Trophoblast cell (in vitro differentiated cells and primary cell): ENCODE data around the gene ETS2.

ENCODE experiments used
- DNase-seq, 2 donors: peaks; one replicate each; pipeline ENCODE4 v3.0.0-alpha.2; 2016
- H2AFZ ChIP-seq: 2 replicates; pipeline ENCODE4 v1.6.1; 2013; ENCODE audit warnings: low read length, moderate library complexity, mild to moderate bottlenecking; ENCODE audit not compliant: insufficient read depth, poor library complexity
- H2AK5ac ChIP-seq: 2 replicates; pipeline ENCODE4 v1.6.1; 2013; ENCODE audit warnings: mild to moderate bottlenecking, low read length
- H2BK120ac ChIP-seq: 2 replicates; pipeline ENCODE4 v1.6.1; 2013; ENCODE audit warnings: low read length, mild to moderate bottlenecking, moderate library complexity; ENCODE audit not compliant: insufficient read depth, poor library complexity
- H2BK12ac ChIP-seq: 2 replicates; pipeline ENCODE4 v1.6.1; 2013; ENCODE audit warnings: mild to moderate bottlenecking, low read length, moderate library complexity
- H2BK5ac ChIP-seq: 2 replicates; pipeline ENCODE4 v1.6.1; 2013; ENCODE audit warnings: low read length, low read depth, moderate library complexity, mild to moderate bottlenecking; ENCODE audit not compliant: poor library complexity
- H3K14ac ChIP-seq: 2 replicates; pipeline ENCODE4 v1.6.1; 2013; ENCODE audit warnings: mild to moderate bottlenecking, low read length
- H3K18ac ChIP-seq: 2 replicates; pipeline ENCODE4 v1.6.1; 2013; ENCODE audit warnings: mild to moderate bottlenecking, low read length
- H3K23ac ChIP-seq: 2 replicates; pipeline ENCODE4 v1.6.1; 2013; ENCODE audit warnings: low read length
- H3K27ac ChIP-seq: 2 replicates; pipeline ENCODE4 v1.5.1; 2013; ENCODE audit warnings: low read depth, mild to moderate bottlenecking, inconsistent platforms, low read length, moderate library complexity
- H3K27me3 ChIP-seq: 2 replicates; pipeline ENCODE4 v1.6.1; 2013; ENCODE audit warnings: inconsistent platforms, mild to moderate bottlenecking, low read length, moderate library complexity; ENCODE audit not compliant: insufficient read depth
- H3K36me3 ChIP-seq, 2 experiments: 1 replicate in 1 of 2; 2 replicates in 1 of 2; pipeline ENCODE4 v1.6.1; 2013; ENCODE audit warnings: low read length in 2 of 2, mild to moderate bottlenecking in 2 of 2, moderate library complexity in 1 of 2; ENCODE audit not compliant: insufficient read depth in 2 of 2, control insufficient read depth in 1 of 2
- H3K4ac ChIP-seq: 2 replicates; pipeline ENCODE4 v1.6.1; 2013; ENCODE audit warnings: low read depth, mild to moderate bottlenecking, low read length, moderate library complexity
- H3K4me1 ChIP-seq, 2 experiments: 1 replicate in 1 of 2; 2 replicates in 1 of 2; pipeline ENCODE4 v1.6.1; 2013; ENCODE audit warnings: low read length in 2 of 2, mild to moderate bottlenecking in 2 of 2, moderate library complexity in 1 of 2; ENCODE audit not compliant: insufficient read depth in 2 of 2, control insufficient read depth in 1 of 2
- H3K4me2 ChIP-seq: 2 replicates; pipeline ENCODE4 v1.6.1; 2013; ENCODE audit warnings: inconsistent platforms, mild to moderate bottlenecking, low read length, moderate library complexity
- H3K4me3 ChIP-seq: 2 replicates; pipeline ENCODE4 v1.5.1; 2013; ENCODE audit warnings: mild to moderate bottlenecking, low read depth, low read length, inconsistent platforms
- H3K79me1 ChIP-seq: one replicate; pipeline ENCODE4 v1.6.1; 2013; ENCODE audit warnings: low read length
- H3K79me2 ChIP-seq: 2 replicates; pipeline ENCODE4 v1.6.1; 2013; ENCODE audit warnings: low read length, mild to moderate bottlenecking; ENCODE audit not compliant: control insufficient read depth, insufficient read depth, poor library complexity
- H3K9ac ChIP-seq: 2 replicates; pipeline ENCODE4 v1.6.1; 2013; ENCODE audit warnings: mild to moderate bottlenecking, low read length
- H3K9me3 ChIP-seq: 2 replicates; pipeline ENCODE4 v1.6.1; 2013; ENCODE audit warnings: low read depth, mild to moderate bottlenecking, control low read depth, inconsistent platforms, low read length; ENCODE audit not compliant: insufficient read depth
- H4K12ac ChIP-seq: 2 replicates; pipeline ENCODE4 v1.6.1; 2013; ENCODE audit warnings: low read depth, mild to moderate bottlenecking, low read length, moderate library complexity
- H4K8ac ChIP-seq: 2 replicates; pipeline ENCODE4 v1.6.1; 2013; ENCODE audit warnings: low read depth, mild to moderate bottlenecking, low read length, moderate library complexity
- H4K91ac ChIP-seq: one replicate; pipeline ENCODE4 v1.6.1; 2013; ENCODE audit warnings: low read depth, mild to moderate bottlenecking, low read length, moderate library complexity
- WGBS: extraction: QIAGEN DNeasy Blood & Tissue Kit; methylation state at CpG from one replicate; pipeline ENCODE4 v1.1.7; 2013; ENCODE audit warnings: missing lambda C conversion rate; ENCODE audit not compliant: insufficient read length, insufficient coverage; ENCODE audit errors: extremely low coverage; 5-methylcytosine and 5-hydroxymethylcytosine counted together

ETS2 gene

DNA sequence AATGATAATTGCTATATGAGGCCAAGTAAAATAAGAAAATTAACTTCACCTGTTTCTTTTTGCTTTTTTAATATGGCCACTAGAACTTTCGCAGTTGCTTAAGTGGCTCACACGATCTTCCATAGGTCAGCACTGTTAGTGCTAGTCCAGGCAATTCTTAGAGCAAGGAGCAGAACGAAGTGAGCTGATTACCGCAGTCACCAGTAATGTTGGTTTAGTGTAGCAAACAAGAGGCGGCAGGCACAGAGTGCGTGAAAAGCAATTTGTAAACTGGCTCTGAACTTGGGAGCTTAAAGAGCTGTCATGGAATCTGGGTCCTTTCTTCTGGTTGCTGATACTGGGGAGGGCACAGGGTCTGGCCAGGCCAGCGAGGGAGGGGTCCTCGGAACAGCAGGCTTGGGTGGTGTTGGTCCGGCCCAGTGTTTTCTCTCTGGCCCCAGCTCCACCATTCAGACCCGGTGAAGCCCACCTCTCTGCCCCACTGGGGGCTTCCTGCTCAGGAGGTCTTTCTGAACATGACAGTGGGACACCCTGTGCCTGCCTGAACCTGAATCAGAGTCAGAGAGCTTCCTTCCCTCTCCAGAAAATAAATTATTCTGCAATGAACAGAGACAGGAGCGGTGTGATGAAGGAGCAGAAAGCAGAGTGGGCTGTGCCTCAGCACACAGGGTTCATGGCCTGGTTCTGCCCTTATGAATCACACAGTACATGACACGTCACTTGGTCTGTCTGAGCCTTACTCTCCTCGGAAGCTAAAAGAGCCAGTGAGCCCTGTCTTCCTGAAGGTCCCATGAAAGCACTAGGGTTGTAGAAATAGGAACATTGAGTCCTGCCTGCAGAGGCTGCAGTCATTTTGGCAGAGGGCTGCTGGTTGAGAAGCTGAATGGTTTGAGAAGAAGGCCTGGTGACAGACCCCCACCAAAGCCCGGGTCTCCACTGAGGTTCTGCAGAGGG is 11.9 kb downstream of the ETS2 start:
- Histone ChIP-seq H3K27me3 (no peaks in the 10 kb centered on the region), H3K9ac (no peak overlapping the region), H3K4me2 (no peak overlapping the region), H4K8ac (no peak overlapping the region), H3K4me1 (peaks cover 9 to 17% of the 10 kb centered on the region in 2 experiments), H2AK5ac (no peak overlapping the region), H3K4ac (no peak overlapping the region), H3K18ac (no peak overlapping the region), H4K12ac (no peak overlapping the region), H3K79me2 (no peaks in the 10 kb centered on the region), H2BK120ac (no peak overlapping the region), H2BK5ac (peak overlapping the region; percentile 9), H2AFZ (no peak overlapping the region), H3K9me3 (no peaks in the 10 kb centered on the region), H3K36me3 (peaks cover 53 to 71% of the 10 kb centered on the region in 2 experiments), H2BK12ac (peak overlapping the region; percentile 29), H3K4me3 (no peak overlapping the region), H3K27ac (no peak overlapping the region), H3K14ac (no peak overlapping the region), H3K79me1 (peaks cover 8% of the 10 kb centered on the region), H4K91ac (peak overlapping the region; percentile 23), H3K23ac (no peak overlapping the region)
- no CpG with 5 or more reads among the region's 14 CpGs for WGBS
- peak in 1 of 2 donors; percentile 40 for DNase-seq

DNA sequence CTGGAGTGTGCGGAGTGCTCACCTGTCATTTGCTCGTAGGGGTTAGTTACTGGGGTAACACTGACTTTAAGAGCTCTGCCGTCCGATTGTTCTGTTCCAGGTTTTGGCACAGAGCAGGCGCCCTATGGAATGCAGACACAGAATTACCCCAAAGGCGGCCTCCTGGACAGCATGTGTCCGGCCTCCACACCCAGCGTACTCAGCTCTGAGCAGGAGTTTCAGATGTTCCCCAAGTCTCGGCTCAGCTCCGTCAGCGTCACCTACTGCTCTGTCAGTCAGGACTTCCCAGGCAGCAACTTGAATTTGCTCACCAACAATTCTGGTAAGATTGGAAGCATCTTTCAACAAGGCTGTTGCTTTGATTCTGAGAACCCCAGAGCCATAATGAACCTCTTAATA is 12.6 kb downstream of the ETS2 start:
- Histone ChIP-seq H3K14ac (no peak overlapping the region), H2BK5ac (no peak overlapping the region), H3K23ac (no peak overlapping the region), H3K79me2 (no peaks in the 10 kb centered on the region), H2BK12ac (no peak overlapping the region), H3K4me3 (no peak overlapping the region), H2AK5ac (no peak overlapping the region), H3K4me2 (no peak overlapping the region), H3K4ac (no peak overlapping the region), H4K8ac (no peak overlapping the region), H4K12ac (no peak overlapping the region), H3K27ac (no peak overlapping the region), H4K91ac (no peak overlapping the region), H3K4me1 (peaks cover 9 to 17% of the 10 kb centered on the region in 2 experiments), H3K9ac (no peak overlapping the region), H3K79me1 (peaks cover 8% of the 10 kb centered on the region), H3K9me3 (no peaks in the 10 kb centered on the region), H3K36me3 (peaks cover 55 to 74% of the 10 kb centered on the region in 2 experiments), H2AFZ (no peak overlapping the region), H3K18ac (no peak overlapping the region), H2BK120ac (no peak overlapping the region), H3K27me3 (no peaks in the 10 kb centered on the region)
- WGBS: no CpG with 5 or more reads among the region's 11 CpGs
- DNase-seq: no peak

DNA sequence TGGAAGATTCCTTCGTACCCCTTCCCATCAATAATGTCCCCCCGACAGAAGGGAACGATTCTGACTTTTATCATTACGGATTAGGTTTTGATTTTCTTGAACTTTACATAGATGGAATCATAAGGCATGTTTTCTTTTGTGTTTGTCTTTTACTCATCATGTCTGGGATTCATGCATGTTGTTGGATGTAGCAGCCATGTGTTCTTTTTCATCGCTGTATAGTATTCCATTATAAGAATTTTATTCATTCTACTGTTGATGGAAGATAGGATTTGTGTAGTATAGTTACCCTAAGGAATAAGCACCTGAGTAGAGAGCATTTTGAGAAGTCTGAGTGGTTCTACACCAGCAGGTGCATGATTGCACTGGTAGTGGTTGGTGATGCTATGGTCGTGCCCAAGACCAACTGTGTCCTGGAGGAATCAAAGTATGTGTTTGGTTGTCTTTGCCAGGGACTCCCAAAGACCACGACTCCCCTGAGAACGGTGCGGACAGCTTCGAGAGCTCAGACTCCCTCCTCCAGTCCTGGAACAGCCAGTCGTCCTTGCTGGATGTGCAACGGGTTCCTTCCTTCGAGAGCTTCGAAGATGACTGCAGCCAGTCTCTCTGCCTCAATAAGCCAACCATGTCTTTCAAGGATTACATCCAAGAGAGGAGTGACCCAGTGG is 13.5 kb downstream of the ETS2 start:
- no peak overlapping the region for H3K4me3 ChIP-seq
- H2AFZ ChIP-seq: no peak overlapping the region
- H3K9me3 ChIP-seq: no peaks in the 10 kb centered on the region
- no peak overlapping the region for H3K4me2 ChIP-seq
- no peak overlapping the region for H3K9ac ChIP-seq
- peak overlapping the region; percentile 16 for H2BK120ac ChIP-seq
- no peaks in the 10 kb centered on the region for H3K27me3 ChIP-seq
- no peak overlapping the region for H2AK5ac ChIP-seq
- peaks cover 54 to 72% of the 10 kb centered on the region in 2 experiments for H3K36me3 ChIP-seq
- H3K4me1 ChIP-seq: peaks cover 9 to 16% of the 10 kb centered on the region in 2 experiments
- H2BK12ac ChIP-seq: peak overlapping the region; percentile 41
- H3K27ac ChIP-seq: peak overlapping the region; percentile 71
- H3K14ac ChIP-seq: peak overlapping the region; percentile 16
- H4K12ac ChIP-seq: no peak overlapping the region
- peak overlapping the region; percentile 6 for H3K18ac ChIP-seq
- no peak overlapping the region for H4K8ac ChIP-seq
- no peak for DNase-seq
- H3K23ac ChIP-seq: no peak overlapping the region
- H4K91ac ChIP-seq: peak overlapping the region; percentile 33
- no peaks in the 10 kb centered on the region for H3K79me2 ChIP-seq
- peaks cover 8% of the 10 kb centered on the region for H3K79me1 ChIP-seq
- peak overlapping the region; percentile 4 for H2BK5ac ChIP-seq
- WGBS: no CpG with 5 or more reads among the region's 14 CpGs
- H3K4ac ChIP-seq: no peak overlapping the region

DNA sequence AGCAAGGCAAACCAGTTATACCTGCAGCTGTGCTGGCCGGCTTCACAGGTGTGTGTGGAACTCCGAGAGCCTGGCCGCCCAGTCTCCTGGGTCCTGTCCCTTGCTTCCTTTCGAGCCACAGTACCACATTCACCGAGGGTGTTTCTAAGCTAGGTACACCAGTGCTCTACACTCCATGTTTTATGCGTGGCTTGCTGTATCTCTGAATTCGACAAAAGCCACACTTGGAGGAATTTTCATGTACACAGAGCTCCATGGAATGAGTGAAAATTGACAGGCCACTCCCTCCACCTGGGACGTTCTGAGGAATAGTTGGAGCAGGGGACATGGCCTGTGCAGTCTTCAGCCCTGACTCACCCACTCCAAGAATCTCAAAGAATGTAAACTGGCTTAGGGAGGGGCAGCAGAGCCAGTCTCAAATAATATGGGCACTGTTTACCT is 14.0 kb downstream of the ETS2 start:
- no peak overlapping the region for H2AFZ ChIP-seq
- peak overlapping the region; percentile 41 for H3K4me2 ChIP-seq
- H3K27me3 ChIP-seq: no peaks in the 10 kb centered on the region
- no peak overlapping the region for H4K12ac ChIP-seq
- H3K18ac ChIP-seq: no peak overlapping the region
- no peak overlapping the region for H3K23ac ChIP-seq
- no peak overlapping the region for H3K4ac ChIP-seq
- peak overlapping the region; percentile 21 for H4K8ac ChIP-seq
- no peaks in the 10 kb centered on the region for H3K79me2 ChIP-seq
- peak overlapping the region; percentile 23 for H2BK120ac ChIP-seq
- H3K14ac ChIP-seq: no peak overlapping the region
- H2BK12ac ChIP-seq: peak overlapping the region; percentile 41
- H3K9ac ChIP-seq: no peak overlapping the region
- peaks cover 8% of the 10 kb centered on the region for H3K79me1 ChIP-seq
- peak; percentile 88 to 92 for DNase-seq
- peak overlapping the region; percentile 71 for H3K27ac ChIP-seq
- H2BK5ac ChIP-seq: peak overlapping the region; percentile 4
- peak overlapping the region; percentile 33 for H4K91ac ChIP-seq
- WGBS: no CpG with 5 or more reads among the region's 8 CpGs
- peaks cover 52 to 70% of the 10 kb centered on the region in 2 experiments for H3K36me3 ChIP-seq
- peaks cover 6 to 10% of the 10 kb centered on the region in 2 experiments for H3K4me1 ChIP-seq
- no peak overlapping the region for H2AK5ac ChIP-seq
- no peak overlapping the region for H3K4me3 ChIP-seq
- H3K9me3 ChIP-seq: no peaks in the 10 kb centered on the region
